DND-41 (cell line): Measurements from ENCODE around the gene ICA1.
"Not testable (repeated sequence)": the region's sequence is repeated elsewhere in the genome, so short reads cannot be mapped to it uniquely, and the experiment has no call there.

Source experiments
- ATAC-seq: fragments of 200-7000 bp; cut with Tn5 transposase; 3 replicates; pipeline ENCODE4 v1.9.1; 2021; ENCODE audit warnings: low read depth; ENCODE audit not compliant: insufficient read depth
- DNase-seq: peaks from one replicate; pipeline ENCODE4 v3.0.0-alpha.2; 2020
- H2AFZ ChIP-seq: 2 replicates; pipeline ENCODE4 v1.6.0; 2012; ENCODE audit warnings: low read depth, low read length
- H3K27ac ChIP-seq: 2 replicates; pipeline ENCODE4 v1.5.1; 2012; ENCODE audit warnings: low read length, inconsistent platforms
- H3K27me3 ChIP-seq: fragments of 200-600 bp; sonication (generic); 2 replicates; pipeline ENCODE4 v1.6.0; 2012; ENCODE audit warnings: low read length, mild to moderate bottlenecking, inconsistent platforms; ENCODE audit not compliant: insufficient read depth, poor library complexity
- H3K36me3 ChIP-seq: 2 replicates; pipeline ENCODE4 v1.5.1; 2012; ENCODE audit warnings: low read length, inconsistent platforms; ENCODE audit not compliant: insufficient read depth
- H3K4me1 ChIP-seq: 2 replicates; pipeline ENCODE4 v1.5.1; 2012; ENCODE audit warnings: mild to moderate bottlenecking, low read length; ENCODE audit not compliant: insufficient read depth
- H3K4me2 ChIP-seq: 2 replicates; pipeline ENCODE4 v1.6.0; 2012; ENCODE audit warnings: mild to moderate bottlenecking, moderate library complexity, low read length, inconsistent platforms; ENCODE audit not compliant: insufficient read depth
- H3K4me3 ChIP-seq, 2 experiments: fragments of 200-600 bp in 1 of 2; shearing (Covaris generic) in 1 of 2; 2 replicates each; pipeline ENCODE4 v1.5.1; 2012 to 2016; ENCODE audit warnings: inconsistent platforms in 2 of 2, low read length in 2 of 2, mild to moderate bottlenecking in 2 of 2, low read depth in 1 of 2, moderate library complexity in 1 of 2
- H3K79me2 ChIP-seq: 2 replicates; pipeline ENCODE4 v1.6.0; 2012; ENCODE audit warnings: low read length, inconsistent platforms; ENCODE audit not compliant: insufficient read depth
- H3K9ac ChIP-seq: 2 replicates; pipeline ENCODE4 v1.6.0; 2012; ENCODE audit warnings: low read depth, mild to moderate bottlenecking, inconsistent platforms, low read length, moderate library complexity
- H3K9me3 ChIP-seq: 2 replicates; pipeline ENCODE4 v1.5.1; 2012; ENCODE audit warnings: low read length, moderate library complexity, mild to moderate bottlenecking, inconsistent platforms; ENCODE audit not compliant: insufficient read depth, severe bottlenecking
- H4K20me1 ChIP-seq: 2 replicates; pipeline ENCODE4 v1.6.0; 2012; ENCODE audit warnings: low read length; ENCODE audit not compliant: insufficient read depth
- CTCF ChIP-seq: IDR thresholded peaks from 2 replicates; pipeline ENCODE4 v1.5.1; 2012; ENCODE audit warnings: borderline replicate concordance, low read length, moderate library complexity, mild to moderate bottlenecking; ENCODE audit not compliant: poor library complexity, severe bottlenecking; ENCODE audit errors: extremely low read depth
- EZH2 ChIP-seq: IDR thresholded peaks from 3 replicates; pipeline ENCODE4 v1.6.1; 2012; ENCODE audit warnings: borderline replicate concordance, low read depth, mild to moderate bottlenecking, moderate library complexity, low read length, inconsistent platforms; ENCODE audit not compliant: severe bottlenecking

Gene ICA1

GRCh38 chr7:8305104-8305503 lies 43.1 kb upstream of the ICA1 start:
- no peaks in the 10 kb centered on the region for H3K9me3 ChIP-seq
- DNase-seq = no peak
- TF ChIP-seq EZH2 (no peak), CTCF (no peak)
- no peak overlapping the region for H3K4me3 ChIP-seq
- H3K36me3 ChIP-seq = no peaks in the 10 kb centered on the region
- no peaks in the 10 kb centered on the region for H3K27me3 ChIP-seq
- H3K4me2 ChIP-seq = no peak overlapping the region
- no peak overlapping the region for H3K27ac ChIP-seq
- no peak overlapping the region for H2AFZ ChIP-seq
- no peaks in the 10 kb centered on the region for H3K79me2 ChIP-seq
- H3K9ac ChIP-seq = no peak overlapping the region
- no peak for ATAC-seq
- no peaks in the 10 kb centered on the region for H4K20me1 ChIP-seq
- H3K4me1 ChIP-seq = no peaks in the 10 kb centered on the region

DNA sequence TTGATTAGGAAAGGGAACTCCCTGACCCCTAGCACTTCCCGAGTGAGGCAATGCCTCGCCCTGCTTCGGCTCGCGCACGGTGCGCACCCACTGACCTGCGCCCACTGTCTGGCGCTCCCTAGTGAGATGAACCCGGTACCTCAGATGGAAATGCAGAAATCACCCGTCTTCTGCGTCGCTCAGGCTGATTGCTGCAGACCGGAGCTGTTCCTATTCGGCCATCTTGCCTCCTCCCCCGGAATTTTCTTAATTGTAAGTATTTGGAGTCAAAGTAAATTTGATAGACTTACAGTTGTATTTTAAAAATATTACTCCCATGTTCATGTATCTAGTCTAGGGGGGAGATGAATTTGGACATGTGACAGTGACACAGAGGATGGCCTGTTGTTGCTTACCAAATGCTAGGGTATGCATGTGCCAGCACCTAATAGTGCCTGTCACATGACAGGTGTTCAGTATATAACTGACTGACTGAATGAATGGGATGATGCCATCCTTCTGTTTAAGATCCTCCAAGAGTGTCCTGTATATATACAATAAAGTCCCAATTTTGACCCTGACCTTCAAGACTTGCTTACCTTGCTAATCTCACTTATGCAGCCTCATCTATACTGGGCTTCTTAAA lies 42.0 kb upstream of the ICA1 start:
- Histone ChIP-seq H3K27me3 (no peaks in the 10 kb centered on the region), H3K27ac (no peak overlapping the region), H3K9me3 (no peaks in the 10 kb centered on the region), H3K79me2 (no peaks in the 10 kb centered on the region), H4K20me1 (no peaks in the 10 kb centered on the region), H3K4me3 (no peak overlapping the region), H3K4me2 (no peak overlapping the region), H2AFZ (no peak overlapping the region), H3K36me3 (no peaks in the 10 kb centered on the region), H3K4me1 (no peaks in the 10 kb centered on the region), H3K9ac (no peak overlapping the region)
- ATAC-seq = no peak
- DNase-seq = no peak
- TF ChIP-seq EZH2 (no peak), CTCF (no peak)

DNA sequence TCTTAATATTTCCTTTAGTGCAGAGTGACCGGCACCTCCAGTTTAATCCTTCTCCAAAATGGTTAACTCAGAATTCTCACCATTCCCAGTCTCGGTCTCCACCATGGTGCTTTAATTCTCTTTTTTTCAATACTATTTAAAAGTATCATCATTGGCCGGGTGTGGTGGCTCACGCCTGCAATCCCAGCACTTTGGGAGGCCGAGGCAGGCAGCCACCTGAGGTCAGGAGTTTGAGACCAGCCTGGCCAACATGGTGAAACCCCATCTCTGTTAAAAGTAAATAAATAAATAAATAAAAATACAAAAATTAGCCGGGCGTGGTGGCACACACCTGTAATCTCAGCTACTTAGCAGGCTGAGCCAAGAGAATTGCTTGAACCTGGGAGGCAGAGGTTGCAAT lies 35.1 kb upstream of the ICA1 start:
- H3K36me3 ChIP-seq, H3K27me3 ChIP-seq, H2AFZ ChIP-seq: not testable (repeated sequence)

GRCh38 chr7:8296362-8296659 lies 34.3 kb upstream of the ICA1 start:
- Histone ChIP-seq H3K4me2 (no peak overlapping the region), H2AFZ (0 out of 2 replicates have a peak overlapping the region, but pooled peaks have one; percentile 74), H3K9me3 (no peaks in the 10 kb centered on the region), H3K4me1 (no peaks in the 10 kb centered on the region), H3K4me3 (no peak overlapping the region), H3K27ac (no peak overlapping the region), H3K27me3 (peaks cover 11% of the 10 kb centered on the region), H3K9ac (no peak overlapping the region), H3K79me2 (no peaks in the 10 kb centered on the region), H4K20me1 (no peaks in the 10 kb centered on the region), H3K36me3 (no peaks in the 10 kb centered on the region)
- TF ChIP-seq EZH2 (no peak), CTCF (no peak)
- no peak for DNase-seq
- ATAC-seq = peak; percentile 17; the same call in 1 of the 3 replicates

More for the DNA sequence above, 35.1 kb upstream of the ICA1 start:
- not testable (repeated sequence) for H3K9ac ChIP-seq, H3K9me3 ChIP-seq, H3K4me1 ChIP-seq, ATAC-seq, DNase-seq, H3K27ac ChIP-seq, H3K4me2 ChIP-seq, H3K4me3 ChIP-seq, H4K20me1 ChIP-seq, H3K79me2 ChIP-seq
